ENCODE data around the gene LRFN2. TPM values are rescaled to one million over a fixed set of nuclear protein-coding genes. Genes with fewer than 3 reads are reported as not detected.

LRFN2 gene
- total and polyA plus RNA-seq, 2 of the 8 experiments (the other 6 are each of a cell fraction or from before 2014, with no cell fraction given): 2.3 TPM

DNA sequence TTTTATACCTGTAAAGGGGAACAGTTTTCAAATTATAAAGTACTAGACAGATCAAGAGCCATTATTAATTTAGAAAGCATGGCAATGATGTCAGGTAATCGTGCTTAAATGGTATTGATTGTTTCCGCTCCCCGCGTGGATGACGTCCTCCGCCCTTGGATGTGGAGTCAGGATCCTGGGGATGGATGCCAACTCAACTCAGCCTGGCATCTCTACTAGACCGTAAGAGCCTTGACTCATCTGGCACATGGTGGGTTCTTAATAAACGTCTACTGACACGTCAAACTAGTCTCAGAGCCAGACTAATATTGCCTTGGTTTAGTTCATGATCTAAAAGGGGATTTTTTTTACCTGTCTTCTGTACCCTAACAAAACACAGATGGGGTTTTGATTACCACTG is 80.2 kb downstream of the LRFN2 start (continued):
- TF ChIP-seq CHD7 (IDR thresholded peaks at IDR 0.05; ENCODE audit: insufficient replicate concordance, low read length): no peak
- TF ChIP-seq HDAC2 (IDR thresholded peaks at IDR 0.05; ENCODE audit: borderline replicate concordance in 1 of 2, low read depth in 2 of 2, low read length in 2 of 2): no peak
- TF ChIP-seq RFX5 (IDR thresholded peaks at IDR 0.05; ENCODE audit: borderline replicate concordance, low read depth, low read length): no peak
- no peak for TF ChIP-seq JUND (IDR thresholded peaks at IDR 0.05; ENCODE audit: low read length)
- TF ChIP-seq PHF8 (conservative IDR thresholded peaks at IDR 0.05; ENCODE audit: low read depth, low read length): no peak
- no peak for TF ChIP-seq TEAD4 (IDR thresholded peaks at IDR 0.05; ENCODE audit: low read depth, low read length)
- TF ChIP-seq SIX5 (IDR thresholded peaks at IDR 0.05; ENCODE audit: low read depth, low read length): no peak
- no peak for TF ChIP-seq KDM4A (IDR thresholded peaks at IDR 0.05; ENCODE audit: low read depth, low read length, severe bottlenecking)
- TF ChIP-seq CEBPB (IDR thresholded peaks at IDR 0.05; ENCODE audit: low read depth, low read length): no peak

Measured in H1 (cell line).